HCT116 (cell line): ENCODE measurements around the gene SRPK2. TPM values are rescaled to one million over a fixed set of nuclear protein-coding genes. Genes with fewer than 3 reads are reported as not detected.

Experiments
- ATAC-seq: fragments of 200-7000 bp; cut with Tn5 transposase; 2 replicates; pipeline ENCODE4 v1.9.1; 2020; ENCODE audit warnings: mild to moderate bottlenecking, moderate library complexity
- BruUV-seq: library from RNA; stranded (reverse); fragments of 400-500 nt; replicated peaks from 2 replicates; lab custom pipeline; 2021; lab: Mats Ljungman, UMichigan
- CTCF ChIA-PET: fragments of 300-600 bp; sonication (Branson Sonifier 250); formaldehyde crosslinking; loops from one replicate; lab custom pipeline; 2021; ENCODE audit warnings: antibody characterized with exemption; lab: Charles Lee
- POLR2A ChIA-PET: fragments of 300-600, 350-600 bp; sonication (Branson Sonifier 250); formaldehyde crosslinking; loops from one replicate; lab custom pipeline; 2021; ENCODE audit warnings: antibody characterized with exemption; lab: Charles Lee
- RAD21 ChIA-PET, 2 experiments: fragments of 300-600 bp; sonication (Branson Sonifier 250); formaldehyde crosslinking; loops; one replicate each; lab custom pipeline; 2023; ENCODE audit warnings: low total read pairs in 2 of 2; ENCODE audit not compliant: uncharacterized antibody in 2 of 2, unreplicated experiment in 2 of 2, low non-redundant PET in 1 of 2; lab: Charles Lee
- DNase-seq: peaks from one replicate; pipeline ENCODE4 v3.0.0-alpha.2; 2010; ENCODE audit warnings: low read depth, low spot score
- H2AFZ ChIP-seq: fragments of 200-600 bp; shearing (Covaris generic), sonication (generic); 2 replicates; pipeline ENCODE4 v1.6.1; 2017; ENCODE audit warnings: low read depth, mixed run types, mixed read lengths, antibody characterized with exemption, low read length; ENCODE audit not compliant: poor library complexity, severe bottlenecking
- H3K27ac ChIP-seq: 2 replicates; pipeline ENCODE4 v1.5.1; 2012; ENCODE audit warnings: low read depth, low read length
- H3K27me3 ChIP-seq: fragments of 200-600 bp; sonication (generic); 2 replicates; pipeline ENCODE4 v1.6.1; 2016; ENCODE audit warnings: mixed run types, low read length, mixed read lengths; ENCODE audit not compliant: insufficient read depth
- H3K36me3 ChIP-seq, 2 experiments: fragments of 200-500 bp in 1 of 2; fragments of 200-600 bp in 1 of 2; sonication (Bioruptor generic) in 1 of 2; sonication (generic) in 1 of 2; 2 replicates each; pipeline versions ENCODE4 v1.5.1 to v1.6.1; 2014 to 2016; ENCODE audit warnings: low read length in 2 of 2, inconsistent platforms in 1 of 2, mixed read lengths in 1 of 2, mixed run types in 1 of 2; ENCODE audit not compliant: insufficient read depth in 2 of 2, control insufficient read depth in 1 of 2
- H3K4me1 ChIP-seq, 2 experiments: fragments of 200-600 bp in 1 of 2; sonication (generic) in 1 of 2; 2 replicates each; pipeline versions ENCODE4 v1.5.1 to v1.6.1; 2012 to 2017; ENCODE audit warnings: low read length in 2 of 2, inconsistent platforms in 1 of 2, mild to moderate bottlenecking in 1 of 2, mixed read lengths in 1 of 2, mixed run types in 1 of 2, moderate library complexity in 1 of 2; ENCODE audit not compliant: insufficient read depth in 2 of 2, control insufficient read depth in 1 of 2
- H3K4me2 ChIP-seq: fragments of 200-600 bp; sonication (generic); 2 replicates; pipeline ENCODE4 v1.6.1; 2017; ENCODE audit warnings: mixed run types, low read length, mixed read lengths
- H3K4me3 ChIP-seq, 2 experiments: fragments of 200-600 bp in 1 of 2; sonication (generic) in 1 of 2; replicated peaks in 1 of 2; 2 replicates each; pipeline ENCODE4 v1.5.1; 2011 to 2016; ENCODE audit warnings: low read length in 2 of 2, control low read depth in 1 of 2, low read depth in 1 of 2, mild to moderate bottlenecking in 1 of 2, mixed read lengths in 1 of 2, mixed run types in 1 of 2
- H3K79me2 ChIP-seq: fragments of 200-600 bp; sonication (generic); 2 replicates; pipeline ENCODE4 v1.6.1; 2017; ENCODE audit warnings: mild to moderate bottlenecking, mixed run types, low read length, moderate library complexity, mixed read lengths; ENCODE audit not compliant: insufficient read depth
- H3K9ac ChIP-seq: fragments of 200-600 bp; sonication (generic); 2 replicates; pipeline ENCODE4 v1.6.1; 2016; ENCODE audit warnings: low read length, mixed read lengths
- H3K9me2 ChIP-seq: fragments of 200-600 bp; sonication (generic), shearing (Covaris generic); 2 replicates; pipeline ENCODE4 v1.6.1; 2017; ENCODE audit warnings: mixed run types, mild to moderate bottlenecking, moderate library complexity; ENCODE audit not compliant: insufficient read depth
- H3K9me3 ChIP-seq, 2 experiments: fragments of 200-500 bp in 1 of 2; fragments of 200-600 bp in 1 of 2; sonication (Bioruptor generic) in 1 of 2; sonication (generic) in 1 of 2; 2 replicates each; pipeline ENCODE4 v1.6.1; 2014 to 2017; ENCODE audit warnings: low read length in 2 of 2, mixed read lengths in 2 of 2, inconsistent platforms in 1 of 2, low read depth in 1 of 2, mild to moderate bottlenecking in 1 of 2, mixed run types in 1 of 2, moderate library complexity in 1 of 2; ENCODE audit not compliant: control insufficient read depth in 1 of 2, insufficient read depth in 1 of 2
- H4K20me1 ChIP-seq: fragments of 200-600 bp; sonication (generic), shearing (Covaris generic); 2 replicates; pipeline ENCODE4 v1.6.1; 2017; ENCODE audit warnings: mixed run types, mild to moderate bottlenecking, moderate library complexity; ENCODE audit not compliant: insufficient read depth
- CBX3 ChIP-seq: IDR thresholded peaks from 2 replicates; pipeline ENCODE4 v1.6.1; 2012; ENCODE audit warnings: low read depth
- EGR1 ChIP-seq: IDR thresholded peaks from 2 replicates; pipeline ENCODE4 v1.6.1; 2012; ENCODE audit warnings: low read depth
- ELF1 ChIP-seq: IDR thresholded peaks from 2 replicates; pipeline ENCODE4 v1.6.1; 2012; ENCODE audit warnings: low read depth, borderline replicate concordance
- EZH2 ChIP-seq: fragments of 200-600 bp; sonication (generic); IDR thresholded peaks from 2 replicates; pipeline ENCODE4 v1.6.1; 2017; ENCODE audit warnings: antibody characterized with exemption, mixed run types
- EZH2phosphoT487 ChIP-seq: fragments of 200-600 bp; IDR thresholded peaks from 2 replicates; pipeline ENCODE4 v1.6.1; 2018; ENCODE audit warnings: antibody characterized with exemption, borderline replicate concordance
- JUND ChIP-seq: IDR thresholded peaks from 2 replicates; pipeline ENCODE4 v1.6.1; 2012
- SIN3A ChIP-seq: IDR thresholded peaks from 2 replicates; pipeline ENCODE4 v1.6.1; 2012; ENCODE audit warnings: low read depth
- SP1 ChIP-seq: IDR thresholded peaks from 2 replicates; pipeline ENCODE4 v1.6.1; 2012; ENCODE audit warnings: low read depth
- SRF ChIP-seq: IDR thresholded peaks from 2 replicates; pipeline ENCODE4 v1.6.1; 2012; ENCODE audit warnings: low read depth
- TCF7L2 ChIP-seq: IDR thresholded peaks from 2 replicates; pipeline ENCODE4 v1.7.0; 2011; ENCODE audit warnings: borderline replicate concordance, inconsistent platforms; ENCODE audit not compliant: insufficient read depth, insufficient read length; ENCODE audit errors: extremely low read depth
- ZFX ChIP-seq: fragments of 450-650 bp; IDR thresholded peaks from 2 replicates; pipeline ENCODE4 v1.6.1; 2017
- intact Hi-C: fragments of 100-400 bp; cut with micrococcal nuclease; formaldehyde crosslinking; loops from 2 replicates; pipeline ENCODE4 v1.10.0; 2022
- total RNA-seq: library from RNA; stranded (reverse); gene quantifications from one replicate; pipeline ENCODE4 v1.2.1, GENCODE V29; 2021; ENCODE audit not compliant: unreplicated experiment
- TF ChIP-seq, protein P1 (sequence below): IDR thresholded peaks from 2 replicates; pipeline ENCODE4 v1.6.1; 2012
- TF ChIP-seq, protein P2 (sequence below): IDR thresholded peaks from 2 replicates; pipeline ENCODE4 v1.6.1; 2012
- TF ChIP-seq, protein P3 (sequence below), 3 experiments: fragments of 200-600 bp in 1 of 3; sonication (generic) in 1 of 3; IDR thresholded peaks in 2 of 3; conservative IDR thresholded peaks in 1 of 3; 2 replicates each; pipeline ENCODE4 v1.5.1; 2012 to 2017; ENCODE audit warnings: low read depth in 2 of 3, low read length in 2 of 3, antibody characterized with exemption in 1 of 3, borderline replicate concordance in 1 of 3, control low read depth in 1 of 3, mild to moderate bottlenecking in 1 of 3, mixed read lengths in 1 of 3, mixed run types in 1 of 3, moderate library complexity in 1 of 3; ENCODE audit not compliant: insufficient read depth in 1 of 3
- TF ChIP-seq, protein P4 (sequence below): IDR thresholded peaks from 2 replicates; pipeline ENCODE4 v1.6.1; 2011; ENCODE audit warnings: mild to moderate bottlenecking, low read length, moderate library complexity; ENCODE audit not compliant: insufficient replicate concordance; ENCODE audit errors: extremely low read depth

Gene SRPK2
- total RNA-seq, 1 experiment from 2014 or later: 37.4 TPM

DNA sequence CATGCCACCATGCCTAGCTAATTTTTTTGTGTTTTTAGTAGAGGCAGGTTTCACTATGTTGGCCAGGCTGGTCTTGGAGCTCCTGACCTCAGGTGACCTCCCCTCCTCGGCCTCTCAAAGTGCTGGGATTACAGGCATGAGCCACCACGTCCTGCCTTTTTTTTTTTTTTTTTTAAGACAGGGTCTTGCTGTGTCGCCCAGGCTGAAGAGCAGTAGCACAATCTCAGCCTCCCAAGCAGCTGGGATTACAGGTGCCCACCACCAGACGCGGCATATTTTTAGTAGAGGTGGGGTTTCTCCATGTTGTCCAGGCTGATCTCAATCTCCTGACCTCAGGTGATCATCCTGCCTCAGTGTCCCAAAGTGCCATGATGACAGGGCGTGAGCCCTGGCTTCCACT lies 14.4 kb upstream of the SRPK2 start:
- intact Hi-C loops: loop anchor here (5.0 kb wide), 1 partner anchor 189 kb away; no protein-coding TSS in a partner anchor
- no peak for TF ChIP-seq EGR1
- TF ChIP-seq, protein P1, sequence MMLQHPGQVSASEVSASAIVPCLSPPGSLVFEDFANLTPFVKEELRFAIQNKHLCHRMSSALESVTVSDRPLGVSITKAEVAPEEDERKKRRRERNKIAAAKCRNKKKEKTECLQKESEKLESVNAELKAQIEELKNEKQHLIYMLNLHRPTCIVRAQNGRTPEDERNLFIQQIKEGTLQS: no peak
- no peak for TF ChIP-seq EZH2
- no peak for TF ChIP-seq SIN3A
- no peak for TF ChIP-seq CBX3
- no peak for TF ChIP-seq ZFX
- no peak for TF ChIP-seq SP1
- no peak for TF ChIP-seq TCF7L2
- TF ChIP-seq, protein P2, sequence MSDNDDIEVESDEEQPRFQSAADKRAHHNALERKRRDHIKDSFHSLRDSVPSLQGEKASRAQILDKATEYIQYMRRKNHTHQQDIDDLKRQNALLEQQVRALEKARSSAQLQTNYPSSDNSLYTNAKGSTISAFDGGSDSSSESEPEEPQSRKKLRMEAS: no peak
- TF ChIP-seq, protein P3, sequence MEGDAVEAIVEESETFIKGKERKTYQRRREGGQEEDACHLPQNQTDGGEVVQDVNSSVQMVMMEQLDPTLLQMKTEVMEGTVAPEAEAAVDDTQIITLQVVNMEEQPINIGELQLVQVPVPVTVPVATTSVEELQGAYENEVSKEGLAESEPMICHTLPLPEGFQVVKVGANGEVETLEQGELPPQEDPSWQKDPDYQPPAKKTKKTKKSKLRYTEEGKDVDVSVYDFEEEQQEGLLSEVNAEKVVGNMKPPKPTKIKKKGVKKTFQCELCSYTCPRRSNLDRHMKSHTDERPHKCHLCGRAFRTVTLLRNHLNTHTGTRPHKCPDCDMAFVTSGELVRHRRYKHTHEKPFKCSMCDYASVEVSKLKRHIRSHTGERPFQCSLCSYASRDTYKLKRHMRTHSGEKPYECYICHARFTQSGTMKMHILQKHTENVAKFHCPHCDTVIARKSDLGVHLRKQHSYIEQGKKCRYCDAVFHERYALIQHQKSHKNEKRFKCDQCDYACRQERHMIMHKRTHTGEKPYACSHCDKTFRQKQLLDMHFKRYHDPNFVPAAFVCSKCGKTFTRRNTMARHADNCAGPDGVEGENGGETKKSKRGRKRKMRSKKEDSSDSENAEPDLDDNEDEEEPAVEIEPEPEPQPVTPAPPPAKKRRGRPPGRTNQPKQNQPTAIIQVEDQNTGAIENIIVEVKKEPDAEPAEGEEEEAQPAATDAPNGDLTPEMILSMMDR (IDR thresholded peaks at IDR 0.05 in 2 of 3, conservative IDR thresholded peaks at IDR 0.05 in 1 of 3; ENCODE audit: borderline replicate concordance in 1 of 3, insufficient read depth in 1 of 3, low read depth in 2 of 3, low read length in 2 of 3): no peak
- TF ChIP-seq, protein P4, sequence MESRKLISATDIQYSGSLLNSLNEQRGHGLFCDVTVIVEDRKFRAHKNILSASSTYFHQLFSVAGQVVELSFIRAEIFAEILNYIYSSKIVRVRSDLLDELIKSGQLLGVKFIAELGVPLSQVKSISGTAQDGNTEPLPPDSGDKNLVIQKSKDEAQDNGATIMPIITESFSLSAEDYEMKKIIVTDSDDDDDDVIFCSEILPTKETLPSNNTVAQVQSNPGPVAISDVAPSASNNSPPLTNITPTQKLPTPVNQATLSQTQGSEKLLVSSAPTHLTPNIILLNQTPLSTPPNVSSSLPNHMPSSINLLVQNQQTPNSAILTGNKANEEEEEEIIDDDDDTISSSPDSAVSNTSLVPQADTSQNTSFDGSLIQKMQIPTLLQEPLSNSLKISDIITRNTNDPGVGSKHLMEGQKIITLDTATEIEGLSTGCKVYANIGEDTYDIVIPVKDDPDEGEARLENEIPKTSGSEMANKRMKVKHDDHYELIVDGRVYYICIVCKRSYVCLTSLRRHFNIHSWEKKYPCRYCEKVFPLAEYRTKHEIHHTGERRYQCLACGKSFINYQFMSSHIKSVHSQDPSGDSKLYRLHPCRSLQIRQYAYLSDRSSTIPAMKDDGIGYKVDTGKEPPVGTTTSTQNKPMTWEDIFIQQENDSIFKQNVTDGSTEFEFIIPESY: no peak
- TF ChIP-seq JUND: no peak
- TF ChIP-seq ELF1: no peak
- no peak for TF ChIP-seq EZH2phosphoT487
- no peak for TF ChIP-seq SRF
- Histone ChIP-seq H3K27me3 (no peaks in the 10 kb centered on the region), H3K79me2 (no peaks in the 10 kb centered on the region), H3K9me2 (no peaks in the 10 kb centered on the region), H4K20me1 (no peaks in the 10 kb centered on the region), H2AFZ (no peak overlapping the region), H3K4me3 (no peak overlapping the region), H3K4me1 (peaks cover 5 to 17% of the 10 kb centered on the region in 2 experiments; a peak in 3 of 4 replicates), H3K36me3 (no peaks in the 10 kb centered on the region), H3K27ac (no peak overlapping the region), H3K9ac (no peak overlapping the region), H3K4me2 (no peak overlapping the region), H3K9me3 (no peaks in the 10 kb centered on the region)
- DNase-seq (no peak), ATAC-seq (no peak)
- ChIA-PET POLR2A (no interaction called here), CTCF (interaction anchor here (1.0 kb wide), 1 partner anchor 24 kb away, joined by 3 read pairs; no protein-coding TSS in a partner anchor), RAD21 (no interaction called here)
- BruUV-seq: no TSS peak
